Suprapubic skin (tissue), 4 donors: ENCODE measurements around the gene BTRC. TPM values are rescaled to one million over a fixed set of nuclear protein-coding genes. Genes with fewer than 3 reads are reported as not detected.

Experiments
- DNase-seq, 2 donors: peaks; one replicate each; pipeline ENCODE4 v3.0.0-alpha.2; 2019; ENCODE audit warnings: low spot score in 2 of 2
- H3K27ac ChIP-seq: fragments of 200-600 bp; sonication (generic); one replicate; pipeline ENCODE4 v1.5.1; 2019
- H3K27me3 ChIP-seq: fragments of 200-600 bp; sonication (generic); one replicate; pipeline ENCODE4 v1.5.1; 2019
- H3K36me3 ChIP-seq: fragments of 200-600 bp; sonication (generic); one replicate; pipeline ENCODE4 v1.5.1; 2019
- H3K4me1 ChIP-seq: fragments of 200-600 bp; sonication (generic); one replicate; pipeline ENCODE4 v1.5.1; 2019
- H3K4me3 ChIP-seq: fragments of 200-600 bp; sonication (generic); one replicate; pipeline ENCODE4 v1.5.1; 2019; ENCODE audit warnings: mild to moderate bottlenecking
- H3K9me3 ChIP-seq: fragments of 200-600 bp; sonication (generic); one replicate; pipeline ENCODE4 v1.5.1; 2019
- CTCF ChIP-seq, 2 donors: fragments of 200-600 bp in 1 of 2; fragments of 450-650 bp in 1 of 2; sonication (generic) in 1 of 2; IDR thresholded peaks; one replicate each; pipeline ENCODE4 v1.5.1; 2016 to 2019; ENCODE audit warnings: antibody characterized with exemption in 2 of 2, mild to moderate bottlenecking in 1 of 2, moderate library complexity in 1 of 2
- EP300 ChIP-seq: sonication (generic); formaldehyde crosslinking; IDR thresholded peaks from one replicate; pipeline ENCODE4 v1.6.1; 2017; ENCODE audit warnings: antibody characterized with exemption
- POLR2A ChIP-seq, 2 donors: fragments of 450-650 bp; IDR thresholded peaks; one replicate each; pipeline ENCODE4 v1.6.1; 2017; ENCODE audit warnings: antibody characterized with exemption in 2 of 2, mild to moderate bottlenecking in 2 of 2, moderate library complexity in 2 of 2
- POLR2AphosphoS5 ChIP-seq, 3 donors: sonication (generic); formaldehyde crosslinking; IDR thresholded peaks; one replicate each; pipeline ENCODE4 v1.6.1; 2017; ENCODE audit warnings: antibody characterized with exemption in 3 of 3
- WGBS: methylation state at CpG from one replicate; pipeline ENCODE4 v1.1.5; 2018; 5-methylcytosine and 5-hydroxymethylcytosine counted together
- total RNA-seq, 4 donors: library from RNA; depleted of rRNA; stranded (reverse); fragments of >200 nt; gene quantifications; one replicate each; pipeline ENCODE4 v1.1.0, GENCODE V29; 2016

BTRC gene
- total RNA-seq, 4 donors from 2014 or later, result 17.4 to 20.6 (median 18.5) TPM

DNA sequence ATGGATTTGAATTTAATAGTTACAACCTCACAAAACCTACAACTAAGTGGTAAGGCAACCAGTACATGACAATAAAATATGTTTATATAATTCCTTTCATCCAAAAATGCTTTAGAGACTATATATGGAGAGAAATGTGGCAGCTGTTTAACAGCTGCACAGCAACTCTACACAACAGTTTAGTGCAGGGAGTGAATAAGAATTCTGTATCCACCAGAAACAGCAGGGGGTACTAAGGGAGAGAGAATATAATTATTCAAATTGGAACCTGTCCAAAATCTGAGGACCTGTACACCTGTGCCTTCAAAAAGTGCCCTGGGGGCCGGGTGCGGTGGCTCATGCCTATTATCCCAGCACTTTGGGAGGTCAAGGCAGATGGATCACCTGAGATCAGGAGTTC, 184.5 kb downstream of the BTRC start:
- no peaks in the 10 kb centered on the region for H3K9me3 ChIP-seq
- peaks cover 35% of the 10 kb centered on the region for H3K36me3 ChIP-seq
- no peaks in the 10 kb centered on the region for H3K4me1 ChIP-seq
- WGBS, result 81% methylated on average over 2 of the region's 2 CpGs
- no peak overlapping the region for H3K27ac ChIP-seq
- H3K27me3 ChIP-seq, result no peaks in the 10 kb centered on the region
- no peak overlapping the region for H3K4me3 ChIP-seq
- TF ChIP-seq CTCF (IDR thresholded peaks at IDR 0.05) (no peak), EP300 (no peak), POLR2AphosphoS5 (IDR thresholded peaks at IDR 0.05) (no peak), POLR2A (IDR thresholded peaks at IDR 0.05) (no peak)
- no peak for DNase-seq

DNA sequence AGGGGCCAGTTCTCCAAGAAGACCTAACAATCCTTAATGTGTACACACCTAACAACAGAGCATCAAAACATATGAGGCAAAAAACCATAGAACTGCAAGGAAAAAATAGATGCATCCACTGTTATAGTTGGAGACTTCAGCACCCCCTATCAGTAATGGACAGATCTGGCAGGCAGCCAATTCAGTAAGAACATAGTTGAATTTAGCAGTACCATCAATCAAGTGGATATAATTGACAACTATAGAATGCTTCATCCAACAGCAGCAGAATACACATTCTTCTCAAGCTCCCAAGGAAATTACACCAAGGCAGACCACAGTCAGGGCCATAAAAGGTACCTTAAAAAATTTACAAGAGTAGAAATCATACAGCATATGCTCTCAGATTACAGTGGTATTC, 191.9 kb downstream of the BTRC start:
- H3K36me3 ChIP-seq, result peaks cover 8% of the 10 kb centered on the region
- peaks cover 9% of the 10 kb centered on the region for H3K4me1 ChIP-seq
- H3K9me3 ChIP-seq, result no peaks in the 10 kb centered on the region
- DNase-seq, result no peak
- no peak overlapping the region for H3K4me3 ChIP-seq
- no peak overlapping the region for H3K27ac ChIP-seq
- no peaks in the 10 kb centered on the region for H3K27me3 ChIP-seq
- no peak for TF ChIP-seq EP300
- TF ChIP-seq CTCF (IDR thresholded peaks at IDR 0.05), result no peak
- no peak for TF ChIP-seq POLR2A (IDR thresholded peaks at IDR 0.05)
- no peak for TF ChIP-seq POLR2AphosphoS5 (IDR thresholded peaks at IDR 0.05)

DNA sequence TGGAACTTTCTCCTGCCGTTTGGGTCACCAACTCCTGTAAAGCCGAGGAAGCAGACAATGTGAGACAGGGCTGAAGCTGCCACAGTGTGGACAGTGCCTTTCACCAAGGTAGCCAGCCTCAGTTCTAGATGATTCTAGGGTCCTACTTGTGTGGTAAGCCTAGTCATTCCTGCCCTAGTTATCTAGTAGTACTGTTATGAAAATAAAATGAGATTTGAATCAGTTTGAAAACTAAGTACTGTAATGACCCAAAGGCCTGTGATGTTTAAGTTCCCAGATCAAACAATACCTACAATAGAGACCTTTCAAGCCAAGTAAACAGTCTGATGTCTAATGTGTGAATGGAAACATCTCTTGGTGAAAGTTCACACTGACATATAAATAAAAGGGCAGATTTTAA, 197.0 kb downstream of the BTRC start:
- Histone ChIP-seq H3K4me3 (no peak overlapping the region), H3K36me3 (peaks cover 34% of the 10 kb centered on the region), H3K27ac (no peak overlapping the region), H3K9me3 (no peaks in the 10 kb centered on the region), H3K27me3 (no peaks in the 10 kb centered on the region), H3K4me1 (peaks cover 9% of the 10 kb centered on the region)
- DNase-seq, result no peak
- 96% methylated on average over 2 of the region's 2 CpGs for WGBS
- no peak for TF ChIP-seq POLR2AphosphoS5 (IDR thresholded peaks at IDR 0.05)
- no peak for TF ChIP-seq CTCF (IDR thresholded peaks at IDR 0.05)
- TF ChIP-seq POLR2A (IDR thresholded peaks at IDR 0.05), result no peak
- no peak for TF ChIP-seq EP300

DNA sequence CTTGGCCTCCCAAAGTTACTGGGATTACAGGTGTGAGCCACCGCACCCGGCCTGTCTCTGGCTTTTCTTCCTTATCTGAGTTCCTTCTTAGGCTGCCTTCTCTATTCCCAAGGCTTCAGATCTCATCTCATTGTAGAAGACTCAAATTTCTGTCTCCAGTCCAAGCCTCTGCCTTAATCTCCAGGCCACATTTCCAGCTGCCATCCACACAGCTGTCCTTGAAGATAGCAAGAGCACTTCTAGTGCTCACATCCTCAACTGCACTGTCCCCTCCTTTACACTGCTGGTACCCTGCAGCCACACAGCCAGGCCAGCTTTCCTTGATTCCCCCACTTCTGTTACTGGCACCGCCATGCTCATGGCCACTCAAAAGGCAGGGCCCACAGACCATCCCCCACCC, 198.5 kb downstream of the BTRC start:
- Histone ChIP-seq H3K4me1 (peaks cover 10% of the 10 kb centered on the region), H3K4me3 (no peak overlapping the region), H3K27ac (no peak overlapping the region), H3K36me3 (peaks cover 34% of the 10 kb centered on the region), H3K27me3 (no peaks in the 10 kb centered on the region), H3K9me3 (no peaks in the 10 kb centered on the region)
- no peak for DNase-seq
- TF ChIP-seq POLR2A (IDR thresholded peaks at IDR 0.05) (no peak), POLR2AphosphoS5 (IDR thresholded peaks at IDR 0.05) (no peak), CTCF (IDR thresholded peaks at IDR 0.05) (no peak), EP300 (no peak)
- WGBS, result 93% methylated on average over 3 of the region's 3 CpGs

- TF ChIP-seq CTCF (IDR thresholded peaks at IDR 0.05) (no peak), POLR2A (IDR thresholded peaks at IDR 0.05) (no peak), EP300 (no peak), POLR2AphosphoS5 (IDR thresholded peaks at IDR 0.05) (no peak)
- Histone ChIP-seq H3K4me3 (no peak overlapping the region), H3K4me1 (peaks cover 17% of the 10 kb centered on the region), H3K36me3 (peaks cover 23% of the 10 kb centered on the region), H3K27me3 (peaks cover 11% of the 10 kb centered on the region), H3K9me3 (no peaks in the 10 kb centered on the region), H3K27ac (no peak overlapping the region)
- DNase-seq, result no peak
- 85% methylated on average over 2 of the region's 2 CpGs for WGBS
These were observed 203.6 kb downstream of the BTRC start for GRCh38 chr10:101557541-101557940.
